Immature natural killer cell (primary cell): Measurements from ENCODE around the gene FAM107A. TPM values are rescaled to one million over a fixed set of nuclear protein-coding genes. Genes with fewer than 3 reads are reported as not detected.

Experiments
- DNase-seq, 3 donors: peaks; one replicate each; pipeline ENCODE4 v3.0.0; 2022; ENCODE audit warnings: mixed read lengths in 1 of 3
- H3K27ac Mint-ChIP-seq, 6 donors: one replicate each; pipeline ENCODE4 v1.8.0; 2020; ENCODE audit warnings: mixed read lengths in 6 of 6, mild to moderate bottlenecking in 5 of 6, inconsistent platforms in 4 of 6, moderate library complexity in 3 of 6
- H3K27me3 Mint-ChIP-seq, 3 donors: one replicate each; pipeline ENCODE4 v1.8.0; 2020 to 2021; ENCODE audit warnings: low read depth in 3 of 3, mild to moderate bottlenecking in 3 of 3, mixed read lengths in 3 of 3, moderate library complexity in 3 of 3, inconsistent platforms in 1 of 3
- H3K36me3 Mint-ChIP-seq, 3 donors: one replicate each; pipeline ENCODE4 v1.8.0; 2020; ENCODE audit warnings: mixed read lengths in 3 of 3, inconsistent platforms in 2 of 3, mild to moderate bottlenecking in 2 of 3
- H3K4me1 Mint-ChIP-seq, 2 donors: one replicate each; pipeline ENCODE4 v1.8.0; 2020; ENCODE audit warnings: inconsistent platforms in 2 of 2, mild to moderate bottlenecking in 2 of 2, mixed read lengths in 2 of 2, moderate library complexity in 1 of 2
- H3K4me3 Mint-ChIP-seq, 5 donors: one replicate each; pipeline ENCODE4 v1.8.0; 2020; ENCODE audit warnings: mild to moderate bottlenecking in 5 of 5, mixed read lengths in 5 of 5, inconsistent platforms in 3 of 5, moderate library complexity in 3 of 5
- H3K9me3 Mint-ChIP-seq, 6 donors: one replicate each; pipeline ENCODE4 v1.8.0; 2020; ENCODE audit warnings: mild to moderate bottlenecking in 6 of 6, mixed read lengths in 6 of 6, inconsistent platforms in 4 of 6, moderate library complexity in 3 of 6
- polyA plus RNA-seq, 3 donors: library from polyadenylated mRNA; unstranded; fragments of 300-500 nt; fragmentation: Illumina TruSeq; gene quantifications; one replicate each; pipeline ENCODE4 v1.2.3, GENCODE V29; 2021

Gene FAM107A
- polyA plus RNA-seq, 3 donors from 2014 or later: not detected

DNA sequence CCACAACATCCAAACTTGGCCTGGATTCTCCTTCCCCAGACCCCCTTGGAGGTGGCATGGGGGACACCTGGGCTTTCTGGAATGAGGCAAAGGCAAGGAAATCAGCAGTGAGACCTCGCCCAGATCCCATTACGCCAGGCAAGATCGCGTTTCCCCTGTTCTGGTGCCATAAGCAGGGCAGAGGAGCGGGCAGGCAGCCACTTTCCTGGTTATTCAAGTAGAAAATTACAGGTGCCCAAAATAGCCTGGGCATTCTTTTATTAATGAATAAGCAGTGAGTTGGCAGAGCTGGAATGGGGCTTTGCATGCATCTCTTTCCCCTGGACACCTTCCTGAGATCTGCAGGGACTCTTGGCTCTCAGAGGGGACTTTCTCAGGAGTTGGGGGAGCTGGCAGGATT lies 31.5 kb upstream of the FAM107A start:
- H3K27me3 Mint-ChIP-seq: peaks cover 2 to 10% (median 8%) of the 10 kb centered on the region in 3 donors
- H3K27ac Mint-ChIP-seq: no peak overlapping the region
- no peaks in the 10 kb centered on the region for H3K36me3 Mint-ChIP-seq
- no peak overlapping the region for H3K4me3 Mint-ChIP-seq
- no peak for DNase-seq
- H3K9me3 Mint-ChIP-seq: no peaks in the 10 kb centered on the region
- peaks cover 0 to 3% of the 10 kb centered on the region in 2 donors for H3K4me1 Mint-ChIP-seq

DNA sequence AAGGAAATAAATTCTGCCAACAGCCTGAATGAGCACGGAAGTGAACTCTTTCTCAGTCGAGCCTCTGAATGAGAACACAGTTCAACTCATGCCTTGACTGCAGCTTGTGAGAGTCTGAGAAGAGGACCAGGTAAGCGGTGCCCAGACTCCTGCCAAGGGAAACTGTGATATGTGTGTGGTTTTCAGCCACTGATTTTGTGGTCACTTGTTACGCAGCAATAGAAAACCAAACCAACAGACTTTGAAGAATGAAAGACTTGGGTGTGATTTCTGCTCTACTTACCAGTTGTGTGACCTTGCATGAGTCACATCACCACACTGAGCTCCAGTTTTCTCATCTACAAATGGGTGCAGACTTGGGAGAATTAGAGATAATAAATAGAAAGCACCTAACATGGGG lies 30.6 kb upstream of the FAM107A start:
- Mint-ChIP-seq H3K4me1 (peaks cover 0 to 3% of the 10 kb centered on the region in 2 donors), H3K9me3 (no peaks in the 10 kb centered on the region), H3K4me3 (no peak overlapping the region), H3K27me3 (peaks cover 2 to 14% (median 8%) of the 10 kb centered on the region in 3 donors), H3K27ac (no peak overlapping the region), H3K36me3 (no peaks in the 10 kb centered on the region)
- no peak for DNase-seq

- Mint-ChIP-seq H3K9me3 (no peaks in the 10 kb centered on the region), H3K36me3 (no peaks in the 10 kb centered on the region), H3K27me3 (peaks cover 2 to 14% (median 9%) of the 10 kb centered on the region in 3 donors), H3K27ac (no peak overlapping the region), H3K4me1 (peaks cover 0 to 3% of the 10 kb centered on the region in 2 donors), H3K4me3 (no peak overlapping the region)
- no peak for DNase-seq
Observed at GRCh38 chr3:58606693-58607092, 29.5 kb upstream of the FAM107A start.

- Mint-ChIP-seq H3K27ac (no peak overlapping the region), H3K4me3 (no peak overlapping the region), H3K4me1 (peaks cover 0 to 3% of the 10 kb centered on the region in 2 donors), H3K27me3 (peaks cover 0 to 20% (median 6%) of the 10 kb centered on the region in 3 donors), H3K36me3 (no peaks in the 10 kb centered on the region), H3K9me3 (no peaks in the 10 kb centered on the region)
- DNase-seq: no peak
Observed at GRCh38 chr3:58604031-58604430, 26.8 kb upstream of the FAM107A start.

DNA sequence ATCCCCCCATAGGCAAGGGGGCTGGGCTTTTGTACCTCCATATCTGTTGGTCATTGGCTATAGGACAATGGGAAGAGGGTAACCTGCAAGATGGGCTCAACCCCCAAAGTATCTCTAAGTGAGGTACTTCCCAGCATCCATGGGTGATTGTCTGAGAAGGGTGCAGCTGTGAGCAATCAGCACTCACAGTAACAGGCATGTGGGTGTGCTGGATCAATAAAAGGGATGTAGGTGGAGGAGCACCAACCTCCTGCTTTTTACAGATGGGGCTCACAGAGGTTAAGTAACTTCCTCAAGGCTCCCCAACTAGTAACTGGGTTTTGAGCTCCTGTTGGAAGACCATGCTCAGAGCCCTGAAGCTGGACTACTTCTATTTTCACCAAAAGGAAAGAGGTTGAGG lies 26.4 kb upstream of the FAM107A start:
- no peak overlapping the region for H3K27ac Mint-ChIP-seq

DNA sequence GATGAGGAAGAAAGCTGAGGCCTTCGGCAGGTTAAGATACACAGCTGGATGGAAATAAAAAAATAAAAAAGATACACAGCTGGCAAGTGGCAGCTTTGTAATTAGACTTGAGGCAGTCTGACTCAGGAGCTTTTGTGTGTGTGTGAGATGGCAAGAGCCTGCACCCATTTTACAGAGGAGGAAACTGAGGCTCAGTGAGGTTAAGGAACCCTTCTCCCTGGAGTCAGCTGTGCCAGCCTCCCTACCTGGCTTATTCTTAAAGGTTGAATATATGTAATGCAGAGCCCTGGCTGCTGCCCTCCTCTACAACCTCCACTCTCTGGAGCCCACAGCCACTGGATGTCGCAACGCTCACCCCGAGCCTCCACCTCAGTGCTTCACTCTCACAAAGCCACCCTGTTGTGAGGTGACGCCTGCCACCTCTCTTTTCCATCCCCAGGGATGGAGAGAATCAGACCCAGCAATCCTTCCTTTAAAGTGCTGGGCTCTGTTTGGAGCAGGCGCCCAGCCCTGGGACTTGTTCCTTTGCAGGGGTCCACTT lies 20.6 kb upstream of the FAM107A start:
- H3K4me3 Mint-ChIP-seq: no peak overlapping the region
- H3K36me3 Mint-ChIP-seq: no peaks in the 10 kb centered on the region
- H3K27me3 Mint-ChIP-seq: peaks cover 2 to 8% (median 4%) of the 10 kb centered on the region in 3 donors
- H3K27ac Mint-ChIP-seq: no peak overlapping the region
- no peak for DNase-seq
- H3K4me1 Mint-ChIP-seq: no peaks in the 10 kb centered on the region
- no peaks in the 10 kb centered on the region for H3K9me3 Mint-ChIP-seq

More for the DNA sequence above, 26.4 kb upstream of the FAM107A start:
- Mint-ChIP-seq H3K36me3 (no peaks in the 10 kb centered on the region), H3K4me1 (peaks cover 0 to 3% of the 10 kb centered on the region in 2 donors), H3K4me3 (no peak overlapping the region), H3K9me3 (no peaks in the 10 kb centered on the region), H3K27me3 (peaks cover 0 to 20% (median 6%) of the 10 kb centered on the region in 3 donors)
- DNase-seq: no peak

- DNase-seq: no peak
- H3K27ac Mint-ChIP-seq: no peak overlapping the region
- no peak overlapping the region for H3K4me3 Mint-ChIP-seq
- H3K4me1 Mint-ChIP-seq: no peaks in the 10 kb centered on the region
- H3K27me3 Mint-ChIP-seq: peaks cover 2 to 8% (median 2%) of the 10 kb centered on the region in 3 donors
- H3K36me3 Mint-ChIP-seq: no peaks in the 10 kb centered on the region
- no peaks in the 10 kb centered on the region for H3K9me3 Mint-ChIP-seq
Observed at GRCh38 chr3:58596834-58597518, 19.8 kb upstream of the FAM107A start.

- Mint-ChIP-seq H3K36me3 (no peaks in the 10 kb centered on the region), H3K9me3 (peaks cover 0 to 2% (median 0%) of the 10 kb centered on the region in 6 donors), H3K4me1 (no peaks in the 10 kb centered on the region), H3K4me3 (no peak overlapping the region), H3K27ac (no peak overlapping the region), H3K27me3 (peaks cover 3 to 5% (median 4%) of the 10 kb centered on the region in 3 donors)
- no peak for DNase-seq
Observed at GRCh38 chr3:58594117-58594516, 16.9 kb upstream of the FAM107A start.

DNA sequence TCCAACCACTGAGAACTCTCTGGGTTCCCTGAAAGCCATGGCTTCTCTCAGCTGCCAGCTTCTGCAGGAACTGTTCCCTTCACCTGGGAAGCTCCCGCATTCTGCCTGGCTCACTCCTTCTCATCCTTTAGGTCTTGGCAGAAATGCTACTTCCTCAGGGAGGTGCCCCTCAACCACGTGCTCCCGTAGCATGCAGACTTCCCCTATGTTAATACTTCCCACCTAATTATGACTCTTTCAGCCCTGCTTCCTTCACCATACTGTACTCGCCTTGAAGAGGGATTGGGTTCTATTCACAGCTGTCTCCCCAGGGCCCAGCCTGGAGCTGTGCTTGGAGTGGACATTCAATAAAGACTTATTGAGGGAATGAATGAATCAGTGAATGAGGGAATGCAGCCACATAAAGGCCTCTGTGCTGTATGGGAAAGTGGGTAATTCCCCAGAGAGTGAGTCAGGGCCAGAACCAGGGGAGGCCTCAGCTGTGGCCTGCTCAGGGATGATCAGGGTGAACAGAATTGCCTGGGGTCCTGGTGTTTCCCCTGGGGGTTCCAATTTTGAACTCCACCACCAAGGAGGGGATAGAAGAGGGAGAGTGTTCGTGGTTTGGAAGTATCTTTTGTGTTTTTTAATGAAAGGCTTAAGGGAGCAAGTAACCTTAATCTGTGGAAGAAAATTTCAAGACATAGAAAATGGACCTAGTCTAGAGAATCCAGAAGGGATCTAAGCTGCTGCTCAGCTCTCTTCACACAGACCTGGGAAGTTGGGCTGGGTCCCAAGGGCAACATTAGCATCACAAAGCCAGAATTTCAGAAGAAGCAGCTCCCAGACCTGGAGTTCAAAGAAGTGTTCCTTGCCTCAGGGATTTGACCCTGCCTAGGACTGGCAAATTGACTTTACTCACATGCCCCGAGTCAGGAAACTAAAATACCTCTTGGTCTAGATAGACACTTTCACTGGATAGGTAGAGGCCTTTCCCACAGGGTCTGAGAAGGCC lies 14.6 kb upstream of the FAM107A start:
- Mint-ChIP-seq H3K27me3 (peaks cover 4 to 23% (median 5%) of the 10 kb centered on the region in 3 donors), H3K4me1 (no peaks in the 10 kb centered on the region), H3K27ac (no peak overlapping the region)

GRCh38 chr3:58588030-58588614 lies 10.9 kb upstream of the FAM107A start:
- H3K4me3 Mint-ChIP-seq: no peak overlapping the region

More for the DNA sequence above, 14.6 kb upstream of the FAM107A start:
- Mint-ChIP-seq H3K36me3 (no peaks in the 10 kb centered on the region), H3K4me3 (no peak overlapping the region), H3K9me3 (peaks cover 0 to 6% (median 0%) of the 10 kb centered on the region in 6 donors)
- DNase-seq: no peak

GRCh38 chr3:58586776-58587192 lies 9.6 kb upstream of the FAM107A start:
- Mint-ChIP-seq H3K36me3 (peaks cover 0 to 7% (median 4%) of the 10 kb centered on the region in 3 donors), H3K27ac (no peak overlapping the region), H3K4me1 (peaks cover 15 to 24% of the 10 kb centered on the region in 2 donors), H3K27me3 (peaks cover 8 to 37% (median 19%) of the 10 kb centered on the region in 3 donors), H3K4me3 (no peak overlapping the region), H3K9me3 (peaks cover 0 to 11% (median 1%) of the 10 kb centered on the region in 6 donors)
- no peak for DNase-seq

More at GRCh38 chr3:58588030-58588614, 10.9 kb upstream of the FAM107A start:
- Mint-ChIP-seq H3K27ac (no peak overlapping the region), H3K27me3 (peaks cover 8 to 37% (median 19%) of the 10 kb centered on the region in 3 donors), H3K9me3 (peaks cover 0 to 11% (median 1%) of the 10 kb centered on the region in 6 donors), H3K4me1 (peaks cover 15 to 24% of the 10 kb centered on the region in 2 donors), H3K36me3 (peaks cover 0 to 7% (median 4%) of the 10 kb centered on the region in 3 donors)
- no peak for DNase-seq

DNA sequence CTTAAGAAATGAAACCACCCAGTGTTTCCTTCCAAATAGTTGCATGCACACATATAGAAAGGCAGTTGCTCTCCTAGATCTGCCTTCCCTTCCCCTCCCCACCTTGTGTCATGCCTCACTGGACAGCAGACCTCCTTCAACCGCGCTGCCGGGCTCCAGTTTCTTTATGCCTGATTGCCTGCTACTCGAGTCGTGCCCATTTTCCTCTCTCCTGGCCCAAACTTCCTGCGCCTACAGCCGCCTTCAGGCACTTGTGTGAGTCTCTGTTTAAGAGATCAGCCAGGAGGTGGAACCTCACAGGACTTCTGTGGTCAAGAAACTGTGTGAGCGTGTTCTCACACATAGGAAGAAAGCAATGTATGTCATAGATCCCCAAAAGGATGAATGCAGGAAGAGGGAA lies 8.8 kb upstream of the FAM107A start:
- no peak for DNase-seq
- Mint-ChIP-seq H3K27ac (peak overlapping the region in 1 of 6 donors; percentile 39), H3K4me3 (peak overlapping the region; percentile 86 to 95 (median 90)), H3K36me3 (peaks cover 0 to 7% (median 4%) of the 10 kb centered on the region in 3 donors), H3K27me3 (peaks cover 8 to 37% (median 19%) of the 10 kb centered on the region in 3 donors), H3K9me3 (peaks cover 0 to 9% (median 1%) of the 10 kb centered on the region in 6 donors), H3K4me1 (peaks cover 15 to 24% of the 10 kb centered on the region in 2 donors)
